ENCODE results near the gene RHBDD1.

The RHBDD1 gene

GRCh38 chr2:226799976-226800940 is 35.6 kb upstream of the RHBDD1 start:
- H3K79me2 ChIP-seq (ENCODE audit: insufficient read depth, low read length), result no peaks in the 10 kb centered on the region
- peak overlapping the region; percentile 85 for H3K27ac ChIP-seq (ENCODE audit: low read depth, low read length, poor library complexity, severe bottlenecking)
- H3K27me3 ChIP-seq (ENCODE audit: insufficient read depth, low read length), result no peaks in the 10 kb centered on the region
- H3K4me2 ChIP-seq (ENCODE audit: low read length), result peak overlapping the region; percentile 88
- H2AFZ ChIP-seq (ENCODE audit: low read length), result no peak overlapping the region
- H3K4me3 ChIP-seq (ENCODE audit: low read depth, low read length, poor library complexity, severe bottlenecking), result peak overlapping the region; percentile 79
- H3K4me1 ChIP-seq (ENCODE audit: insufficient read depth, low read length, severe bottlenecking), result peaks cover 54% of the 10 kb centered on the region
- no peaks in the 10 kb centered on the region for H3K36me3 ChIP-seq (ENCODE audit: insufficient read depth, low read length)
- H3K9me2 ChIP-seq (ENCODE audit: low read depth, low read length), result no peaks in the 10 kb centered on the region
- H3K9ac ChIP-seq (ENCODE audit: low read length), result peak overlapping the region; percentile 71
- no peaks in the 10 kb centered on the region for H3F3A ChIP-seq (ENCODE audit: insufficient read depth, low read length)
- no peaks in the 10 kb centered on the region for H4K20me1 ChIP-seq (ENCODE audit: insufficient read depth, low read length)
- TF ChIP-seq CTCF (IDR thresholded peaks at IDR 0.05; ENCODE audit: low read length), result peak; percentile 53
- TF ChIP-seq EZH2 (IDR thresholded peaks at IDR 0.05; ENCODE audit: borderline replicate concordance, low read length), result no peak
- H3K9me3 ChIP-seq (ENCODE audit: low read length), result no peaks in the 10 kb centered on the region

- peak overlapping the region; percentile 79 for H3K4me3 ChIP-seq (ENCODE audit: low read depth, low read length, poor library complexity, severe bottlenecking)
- no peaks in the 10 kb centered on the region for H3K36me3 ChIP-seq (ENCODE audit: insufficient read depth, low read length)
- no peaks in the 10 kb centered on the region for H3K27me3 ChIP-seq (ENCODE audit: insufficient read depth, low read length)
- H3K27ac ChIP-seq (ENCODE audit: low read depth, low read length, poor library complexity, severe bottlenecking), result peak overlapping the region; percentile 85
- H3K9ac ChIP-seq (ENCODE audit: low read length), result peak overlapping the region; percentile 71
- peaks cover 45% of the 10 kb centered on the region for H3K4me1 ChIP-seq (ENCODE audit: insufficient read depth, low read length, severe bottlenecking)
- H3K4me2 ChIP-seq (ENCODE audit: low read length), result peak overlapping the region; percentile 88
- H4K20me1 ChIP-seq (ENCODE audit: insufficient read depth, low read length), result no peaks in the 10 kb centered on the region
- no peaks in the 10 kb centered on the region for H3F3A ChIP-seq (ENCODE audit: insufficient read depth, low read length)
- no peak for TF ChIP-seq EZH2 (IDR thresholded peaks at IDR 0.05; ENCODE audit: borderline replicate concordance, low read length)
- no peak for TF ChIP-seq CTCF (IDR thresholded peaks at IDR 0.05; ENCODE audit: low read length)
- no peaks in the 10 kb centered on the region for H3K79me2 ChIP-seq (ENCODE audit: insufficient read depth, low read length)
- no peaks in the 10 kb centered on the region for H3K9me2 ChIP-seq (ENCODE audit: low read depth, low read length)
- peak overlapping the region; percentile 3 for H2AFZ ChIP-seq (ENCODE audit: low read length)
- H3K9me3 ChIP-seq (ENCODE audit: low read length), result no peaks in the 10 kb centered on the region
These were observed 34.7 kb upstream of the RHBDD1 start for GRCh38 chr2:226800941-226801784.

- H3K36me3 ChIP-seq (ENCODE audit: insufficient read depth, low read length), result no peaks in the 10 kb centered on the region
- H3K4me3 ChIP-seq (ENCODE audit: low read depth, low read length, poor library complexity, severe bottlenecking), result no peak overlapping the region
- TF ChIP-seq EZH2 (IDR thresholded peaks at IDR 0.05; ENCODE audit: borderline replicate concordance, low read length) (no peak), CTCF (IDR thresholded peaks at IDR 0.05; ENCODE audit: low read length) (peak; percentile 69)
- H2AFZ ChIP-seq (ENCODE audit: low read length), result no peak overlapping the region
- H4K20me1 ChIP-seq (ENCODE audit: insufficient read depth, low read length), result no peaks in the 10 kb centered on the region
- peak overlapping the region; percentile 88 for H3K4me2 ChIP-seq (ENCODE audit: low read length)
- H3K9me2 ChIP-seq (ENCODE audit: low read depth, low read length), result no peaks in the 10 kb centered on the region
- H3F3A ChIP-seq (ENCODE audit: insufficient read depth, low read length), result no peaks in the 10 kb centered on the region
- H3K27me3 ChIP-seq (ENCODE audit: insufficient read depth, low read length), result no peaks in the 10 kb centered on the region
- peaks cover 31% of the 10 kb centered on the region for H3K4me1 ChIP-seq (ENCODE audit: insufficient read depth, low read length, severe bottlenecking)
- H3K9ac ChIP-seq (ENCODE audit: low read length), result no peak overlapping the region
- H3K79me2 ChIP-seq (ENCODE audit: insufficient read depth, low read length), result no peaks in the 10 kb centered on the region
- no peak overlapping the region for H3K27ac ChIP-seq (ENCODE audit: low read depth, low read length, poor library complexity, severe bottlenecking)
- H3K9me3 ChIP-seq (ENCODE audit: low read length), result no peaks in the 10 kb centered on the region
These were observed 33.3 kb upstream of the RHBDD1 start for GRCh38 chr2:226802573-226802972.
